HCT116 (cell line): ENCODE data around the gene LKAAEAR1. TPM values are rescaled to one million over a fixed set of nuclear protein-coding genes. Genes with fewer than 3 reads are reported as not detected.

ENCODE experiments used
- ATAC-seq: fragments of 200-7000 bp; cut with Tn5 transposase; 2 replicates; pipeline ENCODE4 v1.9.1; 2020; ENCODE audit warnings: mild to moderate bottlenecking, moderate library complexity
- BruUV-seq: library from RNA; stranded (reverse); fragments of 400-500 nt; replicated peaks from 2 replicates; lab custom pipeline; 2021; lab: Mats Ljungman, UMichigan
- CTCF ChIA-PET: fragments of 300-600 bp; sonication (Branson Sonifier 250); formaldehyde crosslinking; loops from one replicate; lab custom pipeline; 2021; ENCODE audit warnings: antibody characterized with exemption; lab: Charles Lee
- POLR2A ChIA-PET: fragments of 300-600, 350-600 bp; sonication (Branson Sonifier 250); formaldehyde crosslinking; loops from one replicate; lab custom pipeline; 2021; ENCODE audit warnings: antibody characterized with exemption; lab: Charles Lee
- RAD21 ChIA-PET, 2 experiments: fragments of 300-600 bp; sonication (Branson Sonifier 250); formaldehyde crosslinking; loops; one replicate each; lab custom pipeline; 2023; ENCODE audit warnings: low total read pairs in 2 of 2; ENCODE audit not compliant: uncharacterized antibody in 2 of 2, unreplicated experiment in 2 of 2, low non-redundant PET in 1 of 2; lab: Charles Lee
- DNase-seq: peaks from one replicate; pipeline ENCODE4 v3.0.0-alpha.2; 2010; ENCODE audit warnings: low read depth, low spot score
- H2AFZ ChIP-seq: fragments of 200-600 bp; shearing (Covaris generic), sonication (generic); 2 replicates; pipeline ENCODE4 v1.6.1; 2017; ENCODE audit warnings: low read depth, mixed run types, mixed read lengths, antibody characterized with exemption, low read length; ENCODE audit not compliant: poor library complexity, severe bottlenecking
- H3K27ac ChIP-seq: 2 replicates; pipeline ENCODE4 v1.5.1; 2012; ENCODE audit warnings: low read depth, low read length
- H3K27me3 ChIP-seq: fragments of 200-600 bp; sonication (generic); 2 replicates; pipeline ENCODE4 v1.6.1; 2016; ENCODE audit warnings: mixed run types, low read length, mixed read lengths; ENCODE audit not compliant: insufficient read depth
- H3K36me3 ChIP-seq, 2 experiments: fragments of 200-500 bp in 1 of 2; fragments of 200-600 bp in 1 of 2; sonication (Bioruptor generic) in 1 of 2; sonication (generic) in 1 of 2; 2 replicates each; pipeline versions ENCODE4 v1.5.1 to v1.6.1; 2014 to 2016; ENCODE audit warnings: low read length in 2 of 2, inconsistent platforms in 1 of 2, mixed read lengths in 1 of 2, mixed run types in 1 of 2; ENCODE audit not compliant: insufficient read depth in 2 of 2, control insufficient read depth in 1 of 2
- H3K4me1 ChIP-seq, 2 experiments: fragments of 200-600 bp in 1 of 2; sonication (generic) in 1 of 2; 2 replicates each; pipeline versions ENCODE4 v1.5.1 to v1.6.1; 2012 to 2017; ENCODE audit warnings: low read length in 2 of 2, inconsistent platforms in 1 of 2, mild to moderate bottlenecking in 1 of 2, mixed read lengths in 1 of 2, mixed run types in 1 of 2, moderate library complexity in 1 of 2; ENCODE audit not compliant: insufficient read depth in 2 of 2, control insufficient read depth in 1 of 2
- H3K4me2 ChIP-seq: fragments of 200-600 bp; sonication (generic); 2 replicates; pipeline ENCODE4 v1.6.1; 2017; ENCODE audit warnings: mixed run types, low read length, mixed read lengths
- H3K4me3 ChIP-seq, 2 experiments: fragments of 200-600 bp in 1 of 2; sonication (generic) in 1 of 2; replicated peaks in 1 of 2; 2 replicates each; pipeline ENCODE4 v1.5.1; 2011 to 2016; ENCODE audit warnings: low read length in 2 of 2, control low read depth in 1 of 2, low read depth in 1 of 2, mild to moderate bottlenecking in 1 of 2, mixed read lengths in 1 of 2, mixed run types in 1 of 2
- H3K79me2 ChIP-seq: fragments of 200-600 bp; sonication (generic); 2 replicates; pipeline ENCODE4 v1.6.1; 2017; ENCODE audit warnings: mild to moderate bottlenecking, mixed run types, low read length, moderate library complexity, mixed read lengths; ENCODE audit not compliant: insufficient read depth
- H3K9ac ChIP-seq: fragments of 200-600 bp; sonication (generic); 2 replicates; pipeline ENCODE4 v1.6.1; 2016; ENCODE audit warnings: low read length, mixed read lengths
- H3K9me2 ChIP-seq: fragments of 200-600 bp; sonication (generic), shearing (Covaris generic); 2 replicates; pipeline ENCODE4 v1.6.1; 2017; ENCODE audit warnings: mixed run types, mild to moderate bottlenecking, moderate library complexity; ENCODE audit not compliant: insufficient read depth
- H3K9me3 ChIP-seq, 2 experiments: fragments of 200-500 bp in 1 of 2; fragments of 200-600 bp in 1 of 2; sonication (Bioruptor generic) in 1 of 2; sonication (generic) in 1 of 2; 2 replicates each; pipeline ENCODE4 v1.6.1; 2014 to 2017; ENCODE audit warnings: low read length in 2 of 2, mixed read lengths in 2 of 2, inconsistent platforms in 1 of 2, low read depth in 1 of 2, mild to moderate bottlenecking in 1 of 2, mixed run types in 1 of 2, moderate library complexity in 1 of 2; ENCODE audit not compliant: control insufficient read depth in 1 of 2, insufficient read depth in 1 of 2
- H4K20me1 ChIP-seq: fragments of 200-600 bp; sonication (generic), shearing (Covaris generic); 2 replicates; pipeline ENCODE4 v1.6.1; 2017; ENCODE audit warnings: mixed run types, mild to moderate bottlenecking, moderate library complexity; ENCODE audit not compliant: insufficient read depth
- EGR1 ChIP-seq: IDR thresholded peaks from 2 replicates; pipeline ENCODE4 v1.6.1; 2012; ENCODE audit warnings: low read depth
- ELF1 ChIP-seq: IDR thresholded peaks from 2 replicates; pipeline ENCODE4 v1.6.1; 2012; ENCODE audit warnings: low read depth, borderline replicate concordance
- FOSL1 ChIP-seq: IDR thresholded peaks from 2 replicates; pipeline ENCODE4 v1.6.1; 2012; ENCODE audit warnings: low read depth
- JUND ChIP-seq: IDR thresholded peaks from 2 replicates; pipeline ENCODE4 v1.6.1; 2012
- RAD21 ChIP-seq: IDR thresholded peaks from 2 replicates; pipeline ENCODE4 v1.6.1; 2012; ENCODE audit warnings: low read depth, mild to moderate bottlenecking
- SIN3A ChIP-seq: IDR thresholded peaks from 2 replicates; pipeline ENCODE4 v1.6.1; 2012; ENCODE audit warnings: low read depth
- SRF ChIP-seq: IDR thresholded peaks from 2 replicates; pipeline ENCODE4 v1.6.1; 2012; ENCODE audit warnings: low read depth
- TCF7L2 ChIP-seq: IDR thresholded peaks from 2 replicates; pipeline ENCODE4 v1.7.0; 2011; ENCODE audit warnings: borderline replicate concordance, inconsistent platforms; ENCODE audit not compliant: insufficient read depth, insufficient read length; ENCODE audit errors: extremely low read depth
- YY1 ChIP-seq: IDR thresholded peaks from 2 replicates; pipeline ENCODE4 v1.6.1; 2011; ENCODE audit warnings: low read length, low read depth, moderate library complexity, mild to moderate bottlenecking; ENCODE audit not compliant: insufficient replicate concordance; ENCODE audit errors: extremely low read depth
- ZFX ChIP-seq: fragments of 450-650 bp; IDR thresholded peaks from 2 replicates; pipeline ENCODE4 v1.6.1; 2017
- ZNF274 ChIP-seq: fragments of 200-500 bp; sonication (Bioruptor generic); IDR thresholded peaks from 2 replicates; pipeline ENCODE4 v1.6.1; 2014; ENCODE audit warnings: mild to moderate bottlenecking, low read depth, low read length, inconsistent platforms
- intact Hi-C: fragments of 100-400 bp; cut with micrococcal nuclease; formaldehyde crosslinking; loops from 2 replicates; pipeline ENCODE4 v1.10.0; 2022
- total RNA-seq: library from RNA; stranded (reverse); gene quantifications from one replicate; pipeline ENCODE4 v1.2.1, GENCODE V29; 2021; ENCODE audit not compliant: unreplicated experiment
- TF ChIP-seq, protein P1 (sequence below): IDR thresholded peaks from 2 replicates; pipeline ENCODE4 v1.6.1; 2011; ENCODE audit warnings: mild to moderate bottlenecking, low read length, moderate library complexity; ENCODE audit not compliant: insufficient replicate concordance; ENCODE audit errors: extremely low read depth
- TF ChIP-seq, protein P2 (sequence below): IDR thresholded peaks from 2 replicates; pipeline ENCODE4 v1.6.1; 2012
- TF ChIP-seq, protein P3 (sequence below): IDR thresholded peaks from 2 replicates; pipeline ENCODE4 v1.6.1; 2012; ENCODE audit warnings: low read depth
- TF ChIP-seq, protein P4 (sequence below), 3 experiments: fragments of 200-600 bp in 1 of 3; sonication (generic) in 1 of 3; IDR thresholded peaks in 2 of 3; conservative IDR thresholded peaks in 1 of 3; 2 replicates each; pipeline ENCODE4 v1.5.1; 2012 to 2017; ENCODE audit warnings: low read depth in 2 of 3, low read length in 2 of 3, antibody characterized with exemption in 1 of 3, borderline replicate concordance in 1 of 3, control low read depth in 1 of 3, mild to moderate bottlenecking in 1 of 3, mixed read lengths in 1 of 3, mixed run types in 1 of 3, moderate library complexity in 1 of 3; ENCODE audit not compliant: insufficient read depth in 1 of 3
- TF ChIP-seq, protein P5 (sequence below): IDR thresholded peaks from 2 replicates; pipeline ENCODE4 v1.6.1; 2012

LKAAEAR1 gene
- total RNA-seq, 1 experiment from 2014 or later = not detected

DNA sequence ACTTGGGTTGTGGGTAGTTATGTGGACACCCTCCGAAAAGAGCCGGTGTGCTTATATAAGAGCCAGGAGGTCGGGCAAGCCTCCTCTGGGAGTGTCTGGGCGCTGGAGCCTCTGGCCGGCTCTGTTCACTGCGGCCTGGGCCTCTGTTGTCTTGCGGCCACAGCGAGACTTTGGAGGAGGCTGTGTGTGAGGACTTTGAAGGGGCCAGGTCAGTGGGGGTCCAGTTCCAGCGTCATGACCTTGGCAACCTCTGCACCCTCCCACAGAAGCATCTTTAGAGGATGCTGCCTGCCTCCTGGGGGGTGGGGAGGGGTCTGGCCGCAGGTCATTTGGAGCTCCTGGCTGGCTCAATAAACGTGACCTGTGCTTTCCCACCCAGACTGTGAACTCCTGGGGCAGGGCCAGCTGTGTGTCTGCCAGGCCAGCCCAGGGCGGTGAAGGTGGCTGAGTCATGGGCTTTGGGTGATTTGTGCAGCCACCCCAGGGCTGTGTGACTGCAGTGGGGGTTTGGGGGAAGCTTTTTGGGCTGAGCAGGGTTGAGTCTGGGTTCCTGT, 20.0 kb downstream of the LKAAEAR1 start:
- CTCF ChIA-PET = interaction anchor here (0.7 to 1.3 kb wide), 2 partner anchors 38 to 84 kb away, joined by 3 to 4 read pairs; partner anchors contain the start of gene PRPF6
- DNase-seq = peak; percentile 22
- H3K4me3 ChIP-seq = peak overlapping the region; percentile 78 to 84
- no peaks in the 10 kb centered on the region for H3K27me3 ChIP-seq
- BruUV-seq = TSS peak; percentile 51
- H3K27ac ChIP-seq = peak overlapping the region; percentile 76
- H3K4me1 ChIP-seq = peaks cover 42 to 54% of the 10 kb centered on the region in 2 experiments
- no peaks in the 10 kb centered on the region for H3K36me3 ChIP-seq
- H3K4me2 ChIP-seq = peak overlapping the region; percentile 84
- peak overlapping the region; percentile 78 for H3K9ac ChIP-seq
- intact Hi-C loops = no loop called here
- H4K20me1 ChIP-seq = no peaks in the 10 kb centered on the region
- TF ChIP-seq SIN3A (no peak), FOSL1 (no peak), JUND (no peak), ELF1 (no peak), TCF7L2 (no peak), SRF (no peak), RAD21 (no peak), ZNF274 (no peak), YY1 (no peak), EGR1 (no peak), ZFX (no peak)
- TF ChIP-seq, protein P1, sequence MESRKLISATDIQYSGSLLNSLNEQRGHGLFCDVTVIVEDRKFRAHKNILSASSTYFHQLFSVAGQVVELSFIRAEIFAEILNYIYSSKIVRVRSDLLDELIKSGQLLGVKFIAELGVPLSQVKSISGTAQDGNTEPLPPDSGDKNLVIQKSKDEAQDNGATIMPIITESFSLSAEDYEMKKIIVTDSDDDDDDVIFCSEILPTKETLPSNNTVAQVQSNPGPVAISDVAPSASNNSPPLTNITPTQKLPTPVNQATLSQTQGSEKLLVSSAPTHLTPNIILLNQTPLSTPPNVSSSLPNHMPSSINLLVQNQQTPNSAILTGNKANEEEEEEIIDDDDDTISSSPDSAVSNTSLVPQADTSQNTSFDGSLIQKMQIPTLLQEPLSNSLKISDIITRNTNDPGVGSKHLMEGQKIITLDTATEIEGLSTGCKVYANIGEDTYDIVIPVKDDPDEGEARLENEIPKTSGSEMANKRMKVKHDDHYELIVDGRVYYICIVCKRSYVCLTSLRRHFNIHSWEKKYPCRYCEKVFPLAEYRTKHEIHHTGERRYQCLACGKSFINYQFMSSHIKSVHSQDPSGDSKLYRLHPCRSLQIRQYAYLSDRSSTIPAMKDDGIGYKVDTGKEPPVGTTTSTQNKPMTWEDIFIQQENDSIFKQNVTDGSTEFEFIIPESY = no peak
- TF ChIP-seq, protein P2, sequence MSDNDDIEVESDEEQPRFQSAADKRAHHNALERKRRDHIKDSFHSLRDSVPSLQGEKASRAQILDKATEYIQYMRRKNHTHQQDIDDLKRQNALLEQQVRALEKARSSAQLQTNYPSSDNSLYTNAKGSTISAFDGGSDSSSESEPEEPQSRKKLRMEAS = no peak
- TF ChIP-seq, protein P3, sequence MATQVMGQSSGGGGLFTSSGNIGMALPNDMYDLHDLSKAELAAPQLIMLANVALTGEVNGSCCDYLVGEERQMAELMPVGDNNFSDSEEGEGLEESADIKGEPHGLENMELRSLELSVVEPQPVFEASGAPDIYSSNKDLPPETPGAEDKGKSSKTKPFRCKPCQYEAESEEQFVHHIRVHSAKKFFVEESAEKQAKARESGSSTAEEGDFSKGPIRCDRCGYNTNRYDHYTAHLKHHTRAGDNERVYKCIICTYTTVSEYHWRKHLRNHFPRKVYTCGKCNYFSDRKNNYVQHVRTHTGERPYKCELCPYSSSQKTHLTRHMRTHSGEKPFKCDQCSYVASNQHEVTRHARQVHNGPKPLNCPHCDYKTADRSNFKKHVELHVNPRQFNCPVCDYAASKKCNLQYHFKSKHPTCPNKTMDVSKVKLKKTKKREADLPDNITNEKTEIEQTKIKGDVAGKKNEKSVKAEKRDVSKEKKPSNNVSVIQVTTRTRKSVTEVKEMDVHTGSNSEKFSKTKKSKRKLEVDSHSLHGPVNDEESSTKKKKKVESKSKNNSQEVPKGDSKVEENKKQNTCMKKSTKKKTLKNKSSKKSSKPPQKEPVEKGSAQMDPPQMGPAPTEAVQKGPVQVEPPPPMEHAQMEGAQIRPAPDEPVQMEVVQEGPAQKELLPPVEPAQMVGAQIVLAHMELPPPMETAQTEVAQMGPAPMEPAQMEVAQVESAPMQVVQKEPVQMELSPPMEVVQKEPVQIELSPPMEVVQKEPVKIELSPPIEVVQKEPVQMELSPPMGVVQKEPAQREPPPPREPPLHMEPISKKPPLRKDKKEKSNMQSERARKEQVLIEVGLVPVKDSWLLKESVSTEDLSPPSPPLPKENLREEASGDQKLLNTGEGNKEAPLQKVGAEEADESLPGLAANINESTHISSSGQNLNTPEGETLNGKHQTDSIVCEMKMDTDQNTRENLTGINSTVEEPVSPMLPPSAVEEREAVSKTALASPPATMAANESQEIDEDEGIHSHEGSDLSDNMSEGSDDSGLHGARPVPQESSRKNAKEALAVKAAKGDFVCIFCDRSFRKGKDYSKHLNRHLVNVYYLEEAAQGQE = no peak
- TF ChIP-seq, protein P4, sequence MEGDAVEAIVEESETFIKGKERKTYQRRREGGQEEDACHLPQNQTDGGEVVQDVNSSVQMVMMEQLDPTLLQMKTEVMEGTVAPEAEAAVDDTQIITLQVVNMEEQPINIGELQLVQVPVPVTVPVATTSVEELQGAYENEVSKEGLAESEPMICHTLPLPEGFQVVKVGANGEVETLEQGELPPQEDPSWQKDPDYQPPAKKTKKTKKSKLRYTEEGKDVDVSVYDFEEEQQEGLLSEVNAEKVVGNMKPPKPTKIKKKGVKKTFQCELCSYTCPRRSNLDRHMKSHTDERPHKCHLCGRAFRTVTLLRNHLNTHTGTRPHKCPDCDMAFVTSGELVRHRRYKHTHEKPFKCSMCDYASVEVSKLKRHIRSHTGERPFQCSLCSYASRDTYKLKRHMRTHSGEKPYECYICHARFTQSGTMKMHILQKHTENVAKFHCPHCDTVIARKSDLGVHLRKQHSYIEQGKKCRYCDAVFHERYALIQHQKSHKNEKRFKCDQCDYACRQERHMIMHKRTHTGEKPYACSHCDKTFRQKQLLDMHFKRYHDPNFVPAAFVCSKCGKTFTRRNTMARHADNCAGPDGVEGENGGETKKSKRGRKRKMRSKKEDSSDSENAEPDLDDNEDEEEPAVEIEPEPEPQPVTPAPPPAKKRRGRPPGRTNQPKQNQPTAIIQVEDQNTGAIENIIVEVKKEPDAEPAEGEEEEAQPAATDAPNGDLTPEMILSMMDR (IDR thresholded peaks at IDR 0.05 in 2 of 3, conservative IDR thresholded peaks at IDR 0.05 in 1 of 3; ENCODE audit: borderline replicate concordance in 1 of 3, insufficient read depth in 1 of 3, low read depth in 2 of 3, low read length in 2 of 3) = no peak
- TF ChIP-seq, protein P5, sequence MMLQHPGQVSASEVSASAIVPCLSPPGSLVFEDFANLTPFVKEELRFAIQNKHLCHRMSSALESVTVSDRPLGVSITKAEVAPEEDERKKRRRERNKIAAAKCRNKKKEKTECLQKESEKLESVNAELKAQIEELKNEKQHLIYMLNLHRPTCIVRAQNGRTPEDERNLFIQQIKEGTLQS = no peak
- no peaks in the 10 kb centered on the region for H3K9me2 ChIP-seq
- POLR2A ChIA-PET = interaction anchor here (1.0 kb wide), 1 partner anchor 9 kb away, joined by 3 read pairs; no protein-coding TSS in a partner anchor
- ATAC-seq = peak; percentile 27
- no peak overlapping the region for H2AFZ ChIP-seq
- H3K9me3 ChIP-seq = no peaks in the 10 kb centered on the region
- no peaks in the 10 kb centered on the region for H3K79me2 ChIP-seq
- RAD21 ChIA-PET = no interaction called here
